H1 (cell line): ENCODE results near the gene EXOC6. TPM values are rescaled to one million over a fixed set of nuclear protein-coding genes. Genes with fewer than 3 reads are reported as not detected.

Experiments used
- CTCF ChIA-PET: fragments of 300-600 bp; sonication (Branson Sonifier 250); formaldehyde crosslinking; loops from one replicate; lab custom pipeline; 2021; ENCODE audit not compliant: partially characterized antibody; lab: Charles Lee
- POLR2A ChIA-PET: fragments of 300-600 bp; sonication (Branson Sonifier 250); formaldehyde crosslinking; loops from one replicate; lab custom pipeline; 2021; ENCODE audit warnings: inconsistent platforms; ENCODE audit not compliant: partially characterized antibody; lab: Charles Lee
- DNase-seq, 2 experiments: peaks; one replicate each; pipeline versions ENCODE4 v3.0.0 to v3.0.0-alpha.2; 2010 to 2022; ENCODE audit warnings: low spot score in 2 of 2, low read depth in 1 of 2, mixed read lengths in 1 of 2
- FAIRE-seq: peaks from 2 replicates; lab custom pipeline; 2011; peaks lifted over from hg19 to GRCh38; lab: Jason Lieb, UNC
- H2AFZ ChIP-seq: 2 replicates; pipeline ENCODE4 v1.8.1; 2012; ENCODE audit warnings: low read length, inconsistent platforms
- H2AK5ac ChIP-seq: 2 replicates; pipeline ENCODE4 v1.6.1; 2013; ENCODE audit warnings: low read depth, low read length
- H2BK120ac ChIP-seq: replicated peaks from 2 replicates; pipeline ENCODE3; 2013; ENCODE audit warnings: low read depth, low read length, inconsistent platforms
- H2BK12ac ChIP-seq: 2 replicates; pipeline ENCODE4 v1.6.1; 2013; ENCODE audit warnings: low read depth, low read length
- H2BK15ac ChIP-seq: 2 replicates; pipeline ENCODE4 v1.6.1; 2013; ENCODE audit warnings: low read length
- H2BK20ac ChIP-seq: 2 replicates; pipeline ENCODE4 v1.6.1; 2013; ENCODE audit warnings: low read length
- H2BK5ac ChIP-seq: 2 replicates; pipeline ENCODE4 v1.6.1; 2013; ENCODE audit warnings: low read depth, low read length
- H3K14ac ChIP-seq: 2 replicates; pipeline ENCODE4 v1.6.1; 2013; ENCODE audit warnings: inconsistent platforms; ENCODE audit not compliant: insufficient read length
- H3K18ac ChIP-seq: 2 replicates; pipeline ENCODE4 v1.6.1; 2013; ENCODE audit warnings: low read length; ENCODE audit errors: extremely low read depth
- H3K23ac ChIP-seq: 2 replicates; pipeline ENCODE4 v1.6.1; 2013; ENCODE audit warnings: inconsistent platforms; ENCODE audit not compliant: insufficient read length
- H3K23me2 ChIP-seq: 2 replicates; pipeline ENCODE4 v1.6.1; 2013; ENCODE audit warnings: low read depth, low read length
- H3K27ac ChIP-seq: 2 replicates; pipeline ENCODE4 v1.6.1; 2011; ENCODE audit warnings: low read depth, low read length, inconsistent platforms
- H3K27me3 ChIP-seq, 4 experiments: replicated peaks in 1 of 4; 1 replicate in 1 of 4; 2 replicates in 3 of 4; pipeline versions ENCODE4 v1.6.1 to v1.8.1; 2011 to 2013; ENCODE audit warnings: low read length in 3 of 4, mild to moderate bottlenecking in 3 of 4, inconsistent platforms in 2 of 4, mixed read lengths in 2 of 4, moderate library complexity in 1 of 4; ENCODE audit not compliant: control insufficient read depth in 3 of 4, insufficient read depth in 3 of 4; ENCODE audit errors: extremely low read depth in 1 of 4
- H3K36me3 ChIP-seq, 4 experiments: 2 replicates each; pipeline versions ENCODE4 v1.6.1 to v1.8.1; 2011 to 2013; ENCODE audit warnings: mild to moderate bottlenecking in 4 of 4, low read length in 3 of 4, moderate library complexity in 2 of 4, control low read depth in 1 of 4, inconsistent platforms in 1 of 4; ENCODE audit not compliant: insufficient read depth in 4 of 4, control insufficient read depth in 2 of 4
- H3K4ac ChIP-seq: replicated peaks from 2 replicates; pipeline ENCODE3; 2013; ENCODE audit warnings: low read length, low read depth, mixed read lengths, inconsistent platforms; ENCODE audit not compliant: insufficient read length
- H3K4me1 ChIP-seq, 4 experiments: replicated peaks in 1 of 4; 1 replicate in 1 of 4; 2 replicates in 3 of 4; pipeline versions ENCODE4 v1.6.1 to v1.8.1; 2011 to 2013; ENCODE audit warnings: low read length in 3 of 4, inconsistent platforms in 2 of 4, mixed read lengths in 1 of 4; ENCODE audit not compliant: insufficient read depth in 4 of 4, control insufficient read depth in 3 of 4
- H3K4me2 ChIP-seq, 2 experiments: 2 replicates each; pipeline versions ENCODE4 v1.6.1 to v1.8.1; 2011 to 2013; ENCODE audit warnings: low read depth in 2 of 2, low read length in 2 of 2, control low read depth in 1 of 2, inconsistent platforms in 1 of 2, mild to moderate bottlenecking in 1 of 2; ENCODE audit not compliant: insufficient read depth in 1 of 2
- H3K4me3 ChIP-seq, 4 experiments: fragments of 200-600, 300-600 bp in 1 of 4; sonication (generic), shearing (Covaris generic), sonication (Bioruptor Twin) in 1 of 4; 2 replicates each; pipeline versions ENCODE4 v1.5.1 to v1.8.1; 2011 to 2016; ENCODE audit warnings: low read length in 4 of 4, low read depth in 3 of 4, control low read depth in 2 of 4, inconsistent platforms in 2 of 4, mild to moderate bottlenecking in 2 of 4, mixed read lengths in 1 of 4, moderate library complexity in 1 of 4; ENCODE audit not compliant: insufficient read depth in 2 of 4; ENCODE audit errors: extremely low read depth in 1 of 4
- H3K56ac ChIP-seq: replicated peaks from 2 replicates; pipeline ENCODE3; 2013; ENCODE audit warnings: low read depth, mild to moderate bottlenecking, mixed read lengths, low read length, inconsistent platforms; ENCODE audit not compliant: insufficient read length
- H3K79me1 ChIP-seq: 2 replicates; pipeline ENCODE4 v1.6.1; 2013; ENCODE audit warnings: low read depth, low read length, control low read depth
- H3K79me2 ChIP-seq, 2 experiments: 2 replicates each; pipeline versions ENCODE4 v1.6.1 to v1.8.1; 2012 to 2013; ENCODE audit warnings: low read length in 2 of 2, mild to moderate bottlenecking in 2 of 2, inconsistent platforms in 1 of 2; ENCODE audit not compliant: insufficient read depth in 2 of 2, control insufficient read depth in 1 of 2
- H3K9ac ChIP-seq, 4 experiments: replicated peaks in 1 of 4; 1 replicate in 1 of 4; 2 replicates in 3 of 4; pipeline versions ENCODE4 v1.6.1 to v1.8.1; 2011 to 2013; ENCODE audit warnings: low read depth in 3 of 4, low read length in 3 of 4, control low read depth in 2 of 4, mild to moderate bottlenecking in 2 of 4, moderate library complexity in 2 of 4, inconsistent platforms in 1 of 4; ENCODE audit errors: extremely low read depth in 1 of 4
- H3K9me3 ChIP-seq, 2 experiments: 2 replicates each; pipeline versions ENCODE4 v1.6.1 to v1.8.1; 2012 to 2013; ENCODE audit warnings: mild to moderate bottlenecking in 2 of 2, moderate library complexity in 2 of 2, control low read depth in 1 of 2, inconsistent platforms in 1 of 2, low read depth in 1 of 2, low read length in 1 of 2, mixed read lengths in 1 of 2; ENCODE audit not compliant: insufficient read depth in 2 of 2
- H4K20me1 ChIP-seq, 2 experiments: replicated peaks in 1 of 2; 2 replicates each; pipeline versions ENCODE3 to v1.8.1; 2011 to 2013; ENCODE audit warnings: inconsistent platforms in 2 of 2, low read length in 2 of 2, mild to moderate bottlenecking in 1 of 2; ENCODE audit not compliant: insufficient read depth in 2 of 2, control insufficient read depth in 1 of 2
- H4K5ac ChIP-seq: 2 replicates; pipeline ENCODE4 v1.6.1; 2013; ENCODE audit warnings: low read length, low read depth, mixed read lengths, inconsistent platforms; ENCODE audit not compliant: insufficient read length
- H4K8ac ChIP-seq: 2 replicates; pipeline ENCODE4 v1.8.0; 2013; ENCODE audit warnings: mild to moderate bottlenecking, moderate library complexity, low read length, inconsistent platforms; ENCODE audit not compliant: insufficient read depth; ENCODE audit errors: extremely low read depth
- H4K91ac ChIP-seq: replicated peaks from 2 replicates; pipeline ENCODE3; 2013; ENCODE audit warnings: low read length, mixed read lengths, inconsistent platforms; ENCODE audit not compliant: insufficient read length
- ASH2L ChIP-seq: fragments of 200-600, 300-600 bp; sonication (generic); IDR thresholded peaks from one replicate; pipeline ENCODE4 v1.7.1; 2017; ENCODE audit warnings: low read length
- GABPA ChIP-seq: IDR thresholded peaks from 2 replicates; pipeline ENCODE4 v1.6.1; 2011; ENCODE audit warnings: mild to moderate bottlenecking, low read length, moderate library complexity, borderline replicate concordance; ENCODE audit not compliant: insufficient read depth
- SIX5 ChIP-seq: IDR thresholded peaks from 2 replicates; pipeline ENCODE4 v1.6.1; 2011; ENCODE audit warnings: mild to moderate bottlenecking, low read depth, low read length
- SP4 ChIP-seq: IDR thresholded peaks from 2 replicates; pipeline ENCODE4 v1.6.1; 2012; ENCODE audit warnings: low read length, inconsistent platforms
- polyA plus RNA-seq, 7 experiments: library from polyadenylated mRNA; depleted of rRNA in 3 of 7; stranded (reverse) in 5 of 7; unstranded in 2 of 7; fragments of >200 nt in 5 of 7; fragments of 200-250 nt in 2 of 7; gene quantifications; 1 replicate in 5 of 7; 2 replicates in 1 of 7; 4 replicates in 1 of 7; pipeline versions ENCODE4 v1.2.1 to v1.2.3, GENCODE V29; 2011 to 2013; ENCODE audit warnings: missing spikeins in 2 of 7, mixed read lengths in 2 of 7
- total RNA-seq: library from RNA; stranded (reverse); fragmentation: NEBNext Ultra II Directional; extraction: Animal tissue kit (Norgen Biotek cat#: 25700); gene quantifications from 2 replicates; pipeline ENCODE4 v1.2.1, GENCODE V29; 2021

The EXOC6 gene
- total and polyA plus RNA-seq, 2 of the 8 experiments (the other 6 are each of a cell fraction or from before 2014, with no cell fraction given), result 1.7 to 4.5 TPM

- Histone ChIP-seq H3K56ac (no peak overlapping the region), H3K9me3 (no peaks in the 10 kb centered on the region), H3K4me3 (no peak overlapping the region), H3K23ac (no peak overlapping the region), H3K79me2 (no peaks in the 10 kb centered on the region), H3K27ac (no peak overlapping the region), H3K36me3 (no peaks in the 10 kb centered on the region), H2BK15ac (no peak overlapping the region), H4K8ac (no peak overlapping the region), H3K9ac (no peak overlapping the region), H3K4me1 (peaks cover 2 to 19% (median 10%) of the 10 kb centered on the region in 4 experiments), H2AFZ (no peak overlapping the region), H4K91ac (no peak overlapping the region), H3K23me2 (no peaks in the 10 kb centered on the region; the same call in 1 of the 2 replicates), H2BK120ac (no peak overlapping the region), H3K27me3 (no peaks in the 10 kb centered on the region), H3K4me2 (no peak overlapping the region), H2BK12ac (no peak overlapping the region), H3K18ac (no peak overlapping the region), H3K14ac (no peak overlapping the region), H3K4ac (no peak overlapping the region), H2BK20ac (no peak overlapping the region), H4K20me1 (no peaks in the 10 kb centered on the region), H3K79me1 (no peaks in the 10 kb centered on the region), H2AK5ac (no peak overlapping the region), H4K5ac (no peak overlapping the region), H2BK5ac (no peak overlapping the region)
- POLR2A ChIA-PET, result no interaction called here
- CTCF ChIA-PET, result interaction anchor here (0.8 to 1.3 kb wide), 2 partner anchors 24 to 47 kb away, joined by 3 to 4 read pairs; no protein-coding TSS in a partner anchor
- DNase-seq (no peak), FAIRE-seq (no peak)
- no peak for TF ChIP-seq SP4
- TF ChIP-seq SIX5, result no peak
- TF ChIP-seq GABPA, result no peak
- TF ChIP-seq ASH2L, result no peak
Measured at GRCh38 chr10:92890471-92890870, 42.2 kb downstream of the EXOC6 start.
